A549 (cell line): Measurements from ENCODE around the gene RBM17. TPM values are rescaled to one million over a fixed set of nuclear protein-coding genes. Genes with fewer than 3 reads are reported as not detected.
"Not testable (repeated sequence)": the region's sequence is repeated elsewhere in the genome, so short reads cannot be mapped to it uniquely, and the experiment has no call there.

Source experiments
- ATAC-seq, 2 experiments: fragments of 200-7000 bp in 1 of 2; fragments of >200 bp in 1 of 2; cut with Nextera tagmentation in 1 of 2; cut with Tn5 transposase in 1 of 2; 3 replicates each; pipeline versions ENCODE4 v1.8.0 to v1.9.1; 2018 to 2020; ENCODE audit warnings: mild to moderate bottlenecking in 1 of 2, moderate library complexity in 1 of 2
- CTCF ChIA-PET: fragments of 300-600 bp; sonication (Branson Sonifier 250); formaldehyde crosslinking; extraction: SDS; loops from one replicate; lab custom pipeline; 2021; ENCODE audit warnings: antibody characterized with exemption, inconsistent platforms; lab: Yijun Ruan, JAX
- POLR2A ChIA-PET: fragments of 350-600 bp; formaldehyde crosslinking; extraction: SDS; loops from one replicate; lab custom pipeline; 2021; ENCODE audit warnings: antibody characterized with exemption, inconsistent platforms; lab: Yijun Ruan, JAX
- DNase-seq, 2 experiments: peaks; one replicate each; pipeline versions ENCODE4 v3.0.0 to v3.0.0-alpha.2; 2011 to 2016; ENCODE audit warnings: low read depth in 1 of 2, low spot score in 1 of 2
- FAIRE-seq: peaks from 2 replicates; lab custom pipeline; 2011; peaks lifted over from hg19 to GRCh38; lab: Jason Lieb, UNC
- H3K27ac ChIP-seq, 2 experiments: fragments of >200 bp; sonication (Bioruptor Twin); formaldehyde crosslinking; 3 replicates each; pipeline ENCODE4 v1.5.1; 2016 to 2017
- H3K4me1 ChIP-seq: fragments of >200 bp; sonication (Bioruptor Twin); formaldehyde crosslinking; 3 replicates; pipeline ENCODE4 v1.6.1; 2016
- H3K4me2 ChIP-seq: fragments of >200 bp; sonication (Bioruptor Twin); formaldehyde crosslinking; 3 replicates; pipeline ENCODE4 v1.6.1; 2016
- H3K4me3 ChIP-seq: fragments of >200 bp; sonication (Bioruptor Twin); formaldehyde crosslinking; 3 replicates; pipeline ENCODE4 v1.5.1; 2016
- H3K9me3 ChIP-seq: fragments of >200 bp; sonication (Bioruptor Twin); formaldehyde crosslinking; 3 replicates; pipeline ENCODE4 v1.6.1; 2016
- BHLHE40 ChIP-seq: IDR thresholded peaks from 2 replicates; pipeline ENCODE4 v1.6.1; 2012; ENCODE audit warnings: low read depth, low read length, inconsistent platforms
- CHD2 ChIP-seq: fragments of 150-350 bp; IDR thresholded peaks from 2 replicates; pipeline ENCODE4 v1.6.1; 2014; ENCODE audit warnings: low read length; ENCODE audit not compliant: partially characterized antibody
- FOSL2 ChIP-seq, 2 experiments: fragments of 450-650 bp in 1 of 2; fragments of >200 bp in 1 of 2; sonication (Bioruptor Twin) in 1 of 2; formaldehyde crosslinking; IDR thresholded peaks; 2 replicates each; pipeline versions ENCODE4 v1.5.0 to v1.6.1; 2016 to 2020; ENCODE audit warnings: mild to moderate bottlenecking in 1 of 2, moderate library complexity in 1 of 2
- FOXS1 ChIP-seq: fragments of 250-450 bp; sonication (Bioruptor Pico); IDR thresholded peaks from 2 replicates; pipeline ENCODE4 v1.5.0; 2020; ENCODE audit warnings: mild to moderate bottlenecking, moderate library complexity
- HOXB5 ChIP-seq: fragments of 250-450 bp; sonication (Bioruptor Pico); IDR thresholded peaks from 2 replicates; pipeline ENCODE4 v1.5.0; 2020; ENCODE audit warnings: mild to moderate bottlenecking, moderate library complexity
- JUNB ChIP-seq: fragments of >200 bp; sonication (Bioruptor Twin); formaldehyde crosslinking; IDR thresholded peaks from 2 replicates; pipeline ENCODE4 v1.6.1; 2016
- MAX ChIP-seq: IDR thresholded peaks from 2 replicates; pipeline ENCODE4 v1.6.1; 2012
- MYC ChIP-seq: IDR thresholded peaks from 2 replicates; pipeline ENCODE4 v1.6.1; 2012; ENCODE audit warnings: mild to moderate bottlenecking, inconsistent platforms, low read length, improper control_type of control experiment, borderline replicate concordance
- PHF8 ChIP-seq: fragments of 200-600 bp; sonication (generic); IDR thresholded peaks from 2 replicates; pipeline ENCODE4 v1.6.1; 2016; ENCODE audit warnings: low read depth, mild to moderate bottlenecking, antibody characterized with exemption, moderate library complexity, borderline replicate concordance
- RAD21 ChIP-seq, 2 experiments: fragments of >200 bp in 1 of 2; sonication (Bioruptor Twin) in 1 of 2; formaldehyde crosslinking in 1 of 2; IDR thresholded peaks in 1 of 2; conservative IDR thresholded peaks in 1 of 2; 2 replicates in 1 of 2; 3 replicates in 1 of 2; pipeline ENCODE4 v1.6.1; 2012 to 2018; ENCODE audit warnings: inconsistent platforms in 1 of 2
- RARB ChIP-seq: fragments of 250-450 bp; sonication (Bioruptor Pico); IDR thresholded peaks from 2 replicates; pipeline ENCODE4 v1.8.0; 2021; ENCODE audit warnings: mild to moderate bottlenecking, moderate library complexity
- RCOR1 ChIP-seq: fragments of 150-350 bp; IDR thresholded peaks from 2 replicates; pipeline ENCODE4 v1.6.1; 2014; ENCODE audit warnings: antibody characterized with exemption, low read length, low read depth
- ZFP36 ChIP-seq: fragments of 450-650 bp; IDR thresholded peaks from 2 replicates; pipeline ENCODE4 v1.6.1; 2014; ENCODE audit warnings: borderline replicate concordance; ENCODE audit not compliant: partially characterized antibody
- ZNF302 ChIP-seq: fragments of 250-450 bp; sonication (Bioruptor Pico); IDR thresholded peaks from 2 replicates; pipeline ENCODE4 v1.9.0; 2021; ENCODE audit warnings: inconsistent platforms, mild to moderate bottlenecking, moderate library complexity
- WGBS: methylation state at CpG from one replicate; pipeline ENCODE4 v1.1.6; 2017; ENCODE audit errors: missing lambda C conversion rate; 5-methylcytosine and 5-hydroxymethylcytosine counted together
- polyA plus RNA-seq, 4 experiments: library from polyadenylated mRNA; depleted of rRNA in 3 of 4; stranded (reverse); fragments of >200 nt; fragmentation: RNase III in 1 of 4; extraction: RNeasy Plus Mini Kit Qiagen cat#74134 plus additional on column Dnase treatment in 1 of 4; gene quantifications; 2 replicates in 3 of 4; 3 replicates in 1 of 4; pipeline ENCODE4 v1.2.3, GENCODE V29; 2011 to 2017
- TF ChIP-seq, protein P1 (sequence below): fragments of 200-600 bp; sonication (generic); IDR thresholded peaks from 2 replicates; pipeline ENCODE4 v1.6.1; 2016; ENCODE audit warnings: antibody characterized with exemption, mild to moderate bottlenecking, moderate library complexity
- TF ChIP-seq, protein P2 (sequence below): IDR thresholded peaks from 2 replicates; pipeline ENCODE4 v1.6.1; 2012; ENCODE audit warnings: low read depth, borderline replicate concordance
- TF ChIP-seq, protein P3 (sequence below): fragments of >200 bp; sonication (Bioruptor Twin); formaldehyde crosslinking; IDR thresholded peaks from 3 replicates; pipeline ENCODE4 v1.5.1; 2016

Gene RBM17
- polyA plus RNA-seq, 2 of the 4 experiments (the other 2 are of a cell fraction) = 75.2 to 121 TPM

DNA sequence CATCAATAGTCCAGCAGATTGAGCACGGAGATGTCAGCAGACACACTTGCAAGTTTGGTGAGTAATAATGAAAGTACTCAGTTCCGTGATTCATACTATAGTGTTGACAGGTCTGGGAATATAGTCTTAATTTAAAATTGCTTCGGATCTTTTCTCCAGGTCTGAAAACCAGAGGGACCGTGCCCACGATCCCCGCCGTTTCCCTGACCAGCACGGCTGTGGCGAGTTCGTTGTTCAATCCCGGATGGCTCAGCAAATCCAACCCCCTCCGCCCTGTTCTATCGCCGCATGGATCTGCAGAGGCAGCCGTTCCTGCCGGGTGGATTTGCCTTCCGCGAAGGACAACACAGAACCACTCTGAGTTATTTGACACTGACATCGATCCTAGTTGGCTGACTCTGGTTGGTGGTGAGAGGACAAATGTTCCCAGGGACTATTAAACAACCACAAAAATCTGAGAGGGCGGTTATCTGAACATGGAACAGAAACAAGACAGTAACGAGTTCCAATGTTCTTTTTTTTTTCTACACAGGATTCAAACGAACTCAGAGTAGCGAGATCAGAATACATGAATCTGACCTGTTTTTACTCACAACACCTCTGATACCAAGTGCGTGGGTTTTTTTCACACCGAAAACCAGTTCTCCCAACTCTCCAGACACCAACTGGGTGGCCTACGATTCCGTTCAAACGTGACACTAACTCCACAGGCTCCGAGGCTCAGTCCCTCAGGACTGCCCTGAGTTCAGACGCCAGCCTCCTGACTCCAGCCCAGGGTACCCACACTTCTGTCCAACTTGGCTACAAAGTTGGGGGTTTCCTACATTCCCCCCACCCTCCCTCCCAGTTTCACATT, 52.7 kb downstream of the RBM17 start:
- Histone ChIP-seq H3K9me3 (no peaks in the 10 kb centered on the region), H3K4me3 (peak overlapping the region; percentile 21; the same call in 2 of the 3 replicates), H3K4me1 (peaks cover 26% of the 10 kb centered on the region)
- 51% methylated on average over 30 of the region's 30 CpGs for WGBS
- CTCF ChIA-PET = interaction anchor here (0.7 kb wide), 1 partner anchor 15 kb away, joined by 3 read pairs; no protein-coding TSS in a partner anchor
- peak; percentile 17 to 36; a peak in 2 of 6 replicates for ATAC-seq
- FAIRE-seq = no peak
- TF ChIP-seq HOXB5 (CRISPR knock-in tag) (no peak), RCOR1 (no peak), ZFP36 (no peak), JUNB (no peak), FOSL2 (IDR thresholded peaks at IDR 0.05) (no peak), FOSL2 (CRISPR knock-in tag; IDR thresholded peaks at IDR 0.05) (peak; percentile 64), MAX (peak; percentile 43; the same call in 1 of the 2 replicates), PHF8 (no peak), RAD21 (conservative IDR thresholded peaks at IDR 0.05 in 1 of 2, IDR thresholded peaks at IDR 0.05 in 1 of 2) (no peak), BHLHE40 (no peak), MYC (no peak), RARB (CRISPR knock-in tag) (no peak), CHD2 (no peak), ZNF302 (CRISPR knock-in tag) (no peak), FOXS1 (CRISPR knock-in tag) (no peak)
- TF ChIP-seq, protein P1, sequence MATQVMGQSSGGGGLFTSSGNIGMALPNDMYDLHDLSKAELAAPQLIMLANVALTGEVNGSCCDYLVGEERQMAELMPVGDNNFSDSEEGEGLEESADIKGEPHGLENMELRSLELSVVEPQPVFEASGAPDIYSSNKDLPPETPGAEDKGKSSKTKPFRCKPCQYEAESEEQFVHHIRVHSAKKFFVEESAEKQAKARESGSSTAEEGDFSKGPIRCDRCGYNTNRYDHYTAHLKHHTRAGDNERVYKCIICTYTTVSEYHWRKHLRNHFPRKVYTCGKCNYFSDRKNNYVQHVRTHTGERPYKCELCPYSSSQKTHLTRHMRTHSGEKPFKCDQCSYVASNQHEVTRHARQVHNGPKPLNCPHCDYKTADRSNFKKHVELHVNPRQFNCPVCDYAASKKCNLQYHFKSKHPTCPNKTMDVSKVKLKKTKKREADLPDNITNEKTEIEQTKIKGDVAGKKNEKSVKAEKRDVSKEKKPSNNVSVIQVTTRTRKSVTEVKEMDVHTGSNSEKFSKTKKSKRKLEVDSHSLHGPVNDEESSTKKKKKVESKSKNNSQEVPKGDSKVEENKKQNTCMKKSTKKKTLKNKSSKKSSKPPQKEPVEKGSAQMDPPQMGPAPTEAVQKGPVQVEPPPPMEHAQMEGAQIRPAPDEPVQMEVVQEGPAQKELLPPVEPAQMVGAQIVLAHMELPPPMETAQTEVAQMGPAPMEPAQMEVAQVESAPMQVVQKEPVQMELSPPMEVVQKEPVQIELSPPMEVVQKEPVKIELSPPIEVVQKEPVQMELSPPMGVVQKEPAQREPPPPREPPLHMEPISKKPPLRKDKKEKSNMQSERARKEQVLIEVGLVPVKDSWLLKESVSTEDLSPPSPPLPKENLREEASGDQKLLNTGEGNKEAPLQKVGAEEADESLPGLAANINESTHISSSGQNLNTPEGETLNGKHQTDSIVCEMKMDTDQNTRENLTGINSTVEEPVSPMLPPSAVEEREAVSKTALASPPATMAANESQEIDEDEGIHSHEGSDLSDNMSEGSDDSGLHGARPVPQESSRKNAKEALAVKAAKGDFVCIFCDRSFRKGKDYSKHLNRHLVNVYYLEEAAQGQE = no peak
- TF ChIP-seq, protein P2, sequence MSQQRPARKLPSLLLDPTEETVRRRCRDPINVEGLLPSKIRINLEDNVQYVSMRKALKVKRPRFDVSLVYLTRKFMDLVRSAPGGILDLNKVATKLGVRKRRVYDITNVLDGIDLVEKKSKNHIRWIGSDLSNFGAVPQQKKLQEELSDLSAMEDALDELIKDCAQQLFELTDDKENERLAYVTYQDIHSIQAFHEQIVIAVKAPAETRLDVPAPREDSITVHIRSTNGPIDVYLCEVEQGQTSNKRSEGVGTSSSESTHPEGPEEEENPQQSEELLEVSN = no peak
- TF ChIP-seq, protein P3, sequence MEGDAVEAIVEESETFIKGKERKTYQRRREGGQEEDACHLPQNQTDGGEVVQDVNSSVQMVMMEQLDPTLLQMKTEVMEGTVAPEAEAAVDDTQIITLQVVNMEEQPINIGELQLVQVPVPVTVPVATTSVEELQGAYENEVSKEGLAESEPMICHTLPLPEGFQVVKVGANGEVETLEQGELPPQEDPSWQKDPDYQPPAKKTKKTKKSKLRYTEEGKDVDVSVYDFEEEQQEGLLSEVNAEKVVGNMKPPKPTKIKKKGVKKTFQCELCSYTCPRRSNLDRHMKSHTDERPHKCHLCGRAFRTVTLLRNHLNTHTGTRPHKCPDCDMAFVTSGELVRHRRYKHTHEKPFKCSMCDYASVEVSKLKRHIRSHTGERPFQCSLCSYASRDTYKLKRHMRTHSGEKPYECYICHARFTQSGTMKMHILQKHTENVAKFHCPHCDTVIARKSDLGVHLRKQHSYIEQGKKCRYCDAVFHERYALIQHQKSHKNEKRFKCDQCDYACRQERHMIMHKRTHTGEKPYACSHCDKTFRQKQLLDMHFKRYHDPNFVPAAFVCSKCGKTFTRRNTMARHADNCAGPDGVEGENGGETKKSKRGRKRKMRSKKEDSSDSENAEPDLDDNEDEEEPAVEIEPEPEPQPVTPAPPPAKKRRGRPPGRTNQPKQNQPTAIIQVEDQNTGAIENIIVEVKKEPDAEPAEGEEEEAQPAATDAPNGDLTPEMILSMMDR = no peak
- TF ChIP-seq, all 56 proteins: peak for 2
- peak in 1 of 2 experiments; percentile 48 for DNase-seq
- Histone ChIP-seq H3K27ac (peak overlapping the region in 1 of 2 experiments; percentile 28; a peak in 1 of 6 replicates), H3K4me2 (peak overlapping the region; percentile 71)
- POLR2A ChIA-PET = no interaction called here

GRCh38 chr10:6142186-6142585, 53.4 kb downstream of the RBM17 start:
- WGBS = 83% methylated on average over 7 of the region's 7 CpGs
- ATAC-seq, FAIRE-seq, DNase-seq, H3K4me3 ChIP-seq, POLR2A ChIA-PET, H3K4me2 ChIP-seq, H3K27ac ChIP-seq, H3K9me3 ChIP-seq: not testable (repeated sequence)
- CTCF ChIA-PET = interaction anchor here (0.7 kb wide), 1 partner anchor 14 kb away, joined by 3 read pairs; no protein-coding TSS in a partner anchor
- peaks cover 22% of the 10 kb centered on the region for H3K4me1 ChIP-seq
